ENCODE results near the gene JAK3.

Gene JAK3

DNA sequence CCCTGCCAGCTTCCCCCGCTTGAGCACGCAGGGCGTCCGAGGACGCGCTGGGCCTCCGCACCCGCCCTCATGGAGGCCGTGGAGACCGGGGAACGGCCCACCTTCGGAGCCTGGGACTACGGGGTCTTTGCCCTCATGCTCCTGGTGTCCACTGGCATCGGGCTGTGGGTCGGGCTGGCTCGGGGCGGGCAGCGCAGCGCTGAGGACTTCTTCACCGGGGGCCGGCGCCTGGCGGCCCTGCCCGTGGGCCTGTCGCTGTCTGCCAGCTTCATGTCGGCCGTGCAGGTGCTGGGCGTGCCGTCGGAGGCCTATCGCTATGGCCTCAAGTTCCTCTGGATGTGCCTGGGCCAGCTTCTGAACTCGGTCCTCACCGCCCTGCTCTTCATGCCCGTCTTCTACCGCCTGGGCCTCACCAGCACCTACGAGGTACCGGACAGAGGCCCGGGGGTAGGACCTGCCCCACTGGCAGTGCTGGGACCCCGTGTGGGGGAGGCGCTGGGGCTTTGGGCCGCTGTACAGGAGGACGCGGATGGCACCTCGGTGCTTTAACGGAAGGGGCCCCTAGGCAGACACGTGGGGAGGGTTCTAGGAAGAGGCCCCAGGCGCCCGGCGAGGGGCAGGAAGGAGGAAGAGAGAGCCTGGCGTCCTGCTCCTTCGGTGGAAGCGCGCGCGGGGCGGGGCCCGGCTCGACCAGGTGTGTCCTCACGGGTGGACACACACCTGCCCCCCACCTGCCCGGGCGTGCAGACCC is 24.6 kb upstream of the JAK3 start:
- POLR2A ChIA-PET: interaction anchor here (0.6 kb wide), 1 partner anchor 13 kb away, joined by 3 read pairs; the partner anchor contains the start of gene RPL18A
- CTCF ChIA-PET: interaction anchor here (1.1 to 3.8 kb wide), 5 partner anchors 13 to 66 kb away, joined by 3 to 93 read pairs (median 5); partner anchors contain the start of genes CCDC124 and RPL18A
- no peak for DNase-seq (ENCODE audit: extremely low spot score)
- TF ChIP-seq, protein P1, sequence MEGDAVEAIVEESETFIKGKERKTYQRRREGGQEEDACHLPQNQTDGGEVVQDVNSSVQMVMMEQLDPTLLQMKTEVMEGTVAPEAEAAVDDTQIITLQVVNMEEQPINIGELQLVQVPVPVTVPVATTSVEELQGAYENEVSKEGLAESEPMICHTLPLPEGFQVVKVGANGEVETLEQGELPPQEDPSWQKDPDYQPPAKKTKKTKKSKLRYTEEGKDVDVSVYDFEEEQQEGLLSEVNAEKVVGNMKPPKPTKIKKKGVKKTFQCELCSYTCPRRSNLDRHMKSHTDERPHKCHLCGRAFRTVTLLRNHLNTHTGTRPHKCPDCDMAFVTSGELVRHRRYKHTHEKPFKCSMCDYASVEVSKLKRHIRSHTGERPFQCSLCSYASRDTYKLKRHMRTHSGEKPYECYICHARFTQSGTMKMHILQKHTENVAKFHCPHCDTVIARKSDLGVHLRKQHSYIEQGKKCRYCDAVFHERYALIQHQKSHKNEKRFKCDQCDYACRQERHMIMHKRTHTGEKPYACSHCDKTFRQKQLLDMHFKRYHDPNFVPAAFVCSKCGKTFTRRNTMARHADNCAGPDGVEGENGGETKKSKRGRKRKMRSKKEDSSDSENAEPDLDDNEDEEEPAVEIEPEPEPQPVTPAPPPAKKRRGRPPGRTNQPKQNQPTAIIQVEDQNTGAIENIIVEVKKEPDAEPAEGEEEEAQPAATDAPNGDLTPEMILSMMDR (IDR thresholded peaks at IDR 0.05; ENCODE audit: control extremely low read depth, extremely low read depth, low read depth, missing control alignments): no peak

DNA sequence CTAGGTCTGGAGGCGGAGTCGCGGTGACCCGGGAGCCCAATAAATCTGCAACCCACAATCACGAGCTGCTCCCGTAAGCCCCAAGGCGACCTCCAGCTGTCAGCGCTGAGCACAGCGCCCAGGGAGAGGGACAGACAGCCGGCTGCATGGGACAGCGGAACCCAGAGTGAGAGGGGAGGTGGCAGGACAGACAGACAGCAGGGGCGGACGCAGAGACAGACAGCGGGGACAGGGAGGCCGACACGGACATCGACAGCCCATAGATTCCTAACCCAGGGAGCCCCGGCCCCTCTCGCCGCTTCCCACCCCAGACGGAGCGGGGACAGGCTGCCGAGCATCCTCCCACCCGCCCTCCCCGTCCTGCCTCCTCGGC is 24.1 kb upstream of the JAK3 start, which contains the start of gene SLC5A5:
Gene SLC5A5 (plus strand): TSS at position 68 of the 373 bp plus-strand sequence. CDS start 375 bp downstream, outside the sequence.
- TF ChIP-seq, protein P1 (IDR thresholded peaks at IDR 0.05; ENCODE audit: control extremely low read depth, extremely low read depth, low read depth, missing control alignments): no peak
- no peak for DNase-seq (ENCODE audit: extremely low spot score)
- ChIA-PET CTCF (interaction anchor here (1.1 to 3.8 kb wide), 7 partner anchors 12 to 125 kb away, joined by 3 to 93 read pairs (median 6); partner anchors contain the start of genes CCDC124 and RPL18A), POLR2A (interaction anchor here (0.6 kb wide), 1 partner anchor 12 kb away, joined by 3 read pairs; the partner anchor contains the start of gene RPL18A)

DNA sequence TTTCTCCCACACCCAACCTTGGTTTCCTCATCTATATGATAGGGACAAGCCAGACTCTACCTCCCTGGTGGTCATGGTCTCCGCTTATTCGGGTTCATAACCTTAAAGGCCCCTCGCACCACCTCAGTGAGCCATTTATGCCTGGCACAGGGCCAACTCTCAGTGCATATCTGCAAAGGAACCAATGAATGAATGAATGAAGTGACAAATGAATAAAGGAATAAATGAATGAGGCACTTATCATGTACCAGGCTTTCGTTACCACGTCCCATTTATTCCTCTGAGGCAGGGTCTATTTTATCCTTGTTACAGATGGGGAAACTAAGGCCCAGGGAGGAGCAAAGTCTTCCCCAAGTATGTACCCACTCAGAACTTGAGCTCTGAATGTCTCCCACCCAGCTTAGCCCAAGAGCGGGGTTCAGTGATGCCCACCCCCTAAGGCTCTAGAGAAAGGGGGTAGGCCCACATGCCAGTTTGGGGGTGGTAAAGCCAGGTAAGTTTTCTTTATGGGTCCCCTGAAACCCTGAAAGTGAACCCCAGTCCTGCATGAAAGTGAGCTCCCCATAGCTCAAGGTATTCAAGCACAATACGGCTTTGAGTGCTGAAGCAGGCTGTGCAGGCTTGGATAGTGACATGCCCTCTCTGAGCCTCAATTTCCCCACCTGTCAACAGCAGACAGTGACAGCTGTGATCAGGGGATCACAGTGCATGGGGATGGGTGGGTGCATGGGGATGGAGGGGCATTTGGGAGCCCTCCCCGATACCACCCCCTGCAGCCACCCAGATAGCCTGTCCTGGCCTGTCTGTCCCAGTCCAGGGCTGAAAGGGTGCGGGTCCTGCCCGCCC is 23.5 kb upstream of the JAK3 start:
- no peak for DNase-seq (ENCODE audit: extremely low spot score)
- ChIA-PET POLR2A (interaction anchor here (0.6 to 1.8 kb wide), 3 partner anchors 12 to 61 kb away, joined by 3 to 4 read pairs (median 3); partner anchors contain the start of genes CCDC124 and RPL18A), CTCF (interaction anchor here (0.7 to 3.8 kb wide), 12 partner anchors 9 to 126 kb away, joined by 3 to 93 read pairs (median 4); partner anchors contain the start of genes CCDC124 and RPL18A)
- TF ChIP-seq, protein P1 (IDR thresholded peaks at IDR 0.05; ENCODE audit: control extremely low read depth, extremely low read depth, low read depth, missing control alignments): no peak

DNA sequence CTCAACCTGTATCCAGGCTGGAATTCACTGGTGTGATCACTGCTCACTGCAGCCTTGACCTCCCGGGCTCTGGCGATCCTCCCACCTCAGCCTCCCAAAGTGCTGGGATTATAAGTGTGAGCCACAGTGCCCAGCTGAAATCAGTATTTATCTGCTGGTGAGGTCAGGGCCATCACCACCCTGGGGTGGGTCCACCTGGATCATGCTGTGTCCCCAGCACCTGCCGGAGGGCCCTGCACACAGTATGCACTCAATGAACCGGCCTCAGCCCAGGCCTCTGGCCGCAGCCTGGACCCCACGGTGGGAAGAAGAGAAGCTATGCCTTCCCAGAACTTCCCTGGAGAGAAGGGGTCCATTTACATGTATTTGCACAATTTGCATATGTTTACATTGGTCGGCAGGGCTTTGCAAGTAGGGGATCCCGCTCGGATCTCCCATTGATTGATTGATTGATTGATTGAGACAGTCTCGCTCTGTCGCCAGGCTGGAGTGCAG is 21.4 kb upstream of the JAK3 start:
- CTCF ChIA-PET: interaction anchor here (1.9 to 3.8 kb wide), 3 partner anchors 8 to 66 kb away, joined by 6 to 93 read pairs (median 6); partner anchors contain the start of gene CCDC124
- POLR2A ChIA-PET: interaction anchor here (1.8 kb wide), 1 partner anchor 10 kb away, joined by 4 read pairs; the partner anchor contains the start of gene RPL18A
- DNase-seq (ENCODE audit: extremely low spot score): no peak
- TF ChIP-seq, protein P1 (IDR thresholded peaks at IDR 0.05; ENCODE audit: control extremely low read depth, extremely low read depth, low read depth, missing control alignments): no peak

DNA sequence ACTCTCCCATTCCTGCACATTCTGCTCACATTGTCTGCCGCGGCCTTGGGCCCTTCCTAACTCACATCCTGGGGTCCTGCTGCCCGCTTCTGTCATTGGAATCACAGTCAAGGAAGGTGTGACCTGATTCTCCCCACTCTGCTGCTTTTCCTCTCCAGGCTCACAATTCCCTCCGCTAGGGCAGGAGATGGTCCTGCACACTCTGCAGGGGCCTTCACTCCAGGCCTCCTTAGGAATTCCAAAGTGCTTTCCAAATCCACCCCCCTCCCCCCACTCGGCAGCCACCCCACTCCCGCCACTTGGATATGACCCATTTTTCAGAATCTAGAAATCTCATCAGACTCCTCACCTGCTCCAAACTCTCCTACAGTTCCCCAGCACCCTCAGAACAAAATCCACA is 20.9 kb upstream of the JAK3 start:
- ChIA-PET POLR2A (interaction anchor here (0.9 kb wide), 1 partner anchor 64 kb away, joined by 3 read pairs; the partner anchor contains the start of gene CCDC124), CTCF (interaction anchor here (1.4 to 3.8 kb wide), 2 partner anchors 63 to 64 kb away, joined by 8 to 93 read pairs; partner anchors contain the start of gene CCDC124)
- no peak for DNase-seq (ENCODE audit: extremely low spot score)
- TF ChIP-seq, protein P1 (IDR thresholded peaks at IDR 0.05; ENCODE audit: control extremely low read depth, extremely low read depth, low read depth, missing control alignments): no peak
